ENCODE results near the gene AKNA. TPM values are rescaled to one million over a fixed set of nuclear protein-coding genes. Genes with fewer than 3 reads are reported as not detected.

AKNA gene
- total and polyA plus RNA-seq, 2 of the 8 experiments (the other 6 are each of a cell fraction or from before 2014, with no cell fraction given): 21.0 to 27.4 TPM

DNA sequence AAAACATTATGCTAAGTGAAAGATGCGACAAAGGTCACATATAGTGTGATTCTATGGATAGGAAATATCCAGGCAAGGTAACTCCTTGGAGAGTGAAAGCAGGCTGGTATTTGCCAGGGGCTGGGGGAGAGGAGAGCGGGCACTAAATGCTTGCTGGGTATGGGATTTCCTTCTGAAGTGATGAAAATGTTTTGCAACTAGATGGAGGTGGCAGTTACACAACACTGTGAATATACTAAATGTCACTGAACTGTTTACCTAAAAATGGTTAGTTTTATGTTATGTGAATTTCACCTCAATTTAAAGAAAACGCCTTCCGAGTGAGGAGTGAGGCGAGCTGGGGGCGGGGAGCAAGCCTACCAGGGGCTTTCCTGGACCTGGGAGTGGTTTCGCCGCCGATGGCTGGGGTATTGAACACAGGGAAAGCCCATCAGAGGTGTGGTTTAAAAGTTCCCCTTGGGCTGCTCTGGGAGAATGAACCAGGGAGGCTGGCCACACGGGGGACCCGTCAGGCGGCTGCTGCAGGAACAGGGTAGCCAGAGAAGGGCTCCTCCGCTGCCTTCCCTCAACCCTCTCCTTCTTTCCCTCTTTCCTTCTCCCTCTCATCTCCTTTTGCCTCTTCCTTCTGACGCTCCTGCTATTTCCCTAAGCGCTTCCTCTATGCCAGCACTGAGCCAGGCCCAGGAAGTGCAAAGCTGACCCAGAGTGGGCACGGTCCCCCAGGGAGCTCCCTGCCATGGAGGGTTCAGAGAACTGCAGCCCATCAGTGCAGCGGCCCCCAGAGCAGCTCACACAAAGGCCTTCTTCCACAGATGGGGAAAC lies 4.9 kb downstream of the AKNA start (continued):
- TF ChIP-seq POLR2AphosphoS5 (IDR thresholded peaks at IDR 0.05; ENCODE audit: low read depth, low read length) (no peak), SAP30 (IDR thresholded peaks at IDR 0.05; ENCODE audit: insufficient read depth, insufficient replicate concordance, low read length) (no peak), NANOG (IDR thresholded peaks at IDR 0.05; ENCODE audit: insufficient read depth, low read depth, low read length, poor library complexity, severe bottlenecking) (no peak), EP300 (IDR thresholded peaks at IDR 0.05; ENCODE audit: borderline replicate concordance in 1 of 2, low read depth in 2 of 2, low read length in 2 of 2) (no peak), BRCA1 (IDR thresholded peaks at IDR 0.05; ENCODE audit: low read depth, low read length) (no peak), CHD7 (IDR thresholded peaks at IDR 0.05; ENCODE audit: insufficient replicate concordance, low read length) (no peak)
- TF ChIP-seq, protein P1, sequence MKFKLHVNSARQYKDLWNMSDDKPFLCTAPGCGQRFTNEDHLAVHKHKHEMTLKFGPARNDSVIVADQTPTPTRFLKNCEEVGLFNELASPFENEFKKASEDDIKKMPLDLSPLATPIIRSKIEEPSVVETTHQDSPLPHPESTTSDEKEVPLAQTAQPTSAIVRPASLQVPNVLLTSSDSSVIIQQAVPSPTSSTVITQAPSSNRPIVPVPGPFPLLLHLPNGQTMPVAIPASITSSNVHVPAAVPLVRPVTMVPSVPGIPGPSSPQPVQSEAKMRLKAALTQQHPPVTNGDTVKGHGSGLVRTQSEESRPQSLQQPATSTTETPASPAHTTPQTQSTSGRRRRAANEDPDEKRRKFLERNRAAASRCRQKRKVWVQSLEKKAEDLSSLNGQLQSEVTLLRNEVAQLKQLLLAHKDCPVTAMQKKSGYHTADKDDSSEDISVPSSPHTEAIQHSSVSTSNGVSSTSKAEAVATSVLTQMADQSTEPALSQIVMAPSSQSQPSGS (IDR thresholded peaks at IDR 0.05; ENCODE audit: low read length): no peak
